PC-3 (cell line): ENCODE results near the gene ZSWIM8. TPM values are rescaled to one million over a fixed set of nuclear protein-coding genes. Genes with fewer than 3 reads are reported as not detected.

Source experiments
- ATAC-seq: fragments of 200-7000 bp; cut with Tn5 transposase; 2 replicates; pipeline ENCODE4 v1.9.1; 2020; ENCODE audit warnings: mild to moderate bottlenecking, moderate library complexity
- BruUV-seq: library from RNA; stranded (reverse); fragments of 400-500 nt; replicated peaks from 2 replicates; lab custom pipeline; 2021; lab: Mats Ljungman, UMichigan
- CTCF ChIA-PET: fragments of 300-600 bp; sonication (Branson Sonifier 250); formaldehyde crosslinking; loops from one replicate; lab custom pipeline; 2022; ENCODE audit warnings: antibody characterized with exemption; lab: Charles Lee
- POLR2A ChIA-PET: fragments of 300-600 bp; sonication (Branson Sonifier 250); formaldehyde crosslinking; loops from one replicate; lab custom pipeline; 2022; ENCODE audit warnings: antibody characterized with exemption; ENCODE audit not compliant: unreplicated experiment; lab: Charles Lee
- DNase-seq: peaks from one replicate; pipeline ENCODE4 v3.0.0-alpha.2; 2015
- H2AFZ ChIP-seq: fragments of 300-600 bp; sonication (generic); 2 replicates; pipeline ENCODE4 v1.6.0; 2016; ENCODE audit warnings: antibody characterized with exemption, low read length
- H3F3A ChIP-seq: fragments of 300-600 bp; sonication (generic); one replicate; pipeline ENCODE4 v1.6.0; 2017; ENCODE audit warnings: antibody characterized with exemption, low read length, control low read depth, mild to moderate bottlenecking; ENCODE audit not compliant: unreplicated experiment
- H3K27ac ChIP-seq: fragments of 300-600 bp; sonication (generic); 2 replicates; pipeline ENCODE4 v1.5.1; 2016; ENCODE audit warnings: mild to moderate bottlenecking, low read length
- H3K27me3 ChIP-seq: fragments of 300-600 bp; sonication (generic); 2 replicates; pipeline ENCODE4 v1.6.1; 2016; ENCODE audit warnings: low read length, mixed read lengths
- H3K36me3 ChIP-seq: fragments of 300-600 bp; sonication (generic); 2 replicates; pipeline ENCODE4 v1.6.1; 2016; ENCODE audit warnings: low read depth, mixed run types, low read length, mixed read lengths
- H3K4me1 ChIP-seq: fragments of 300-600 bp; sonication (generic); 2 replicates; pipeline ENCODE4 v1.5.1; 2016; ENCODE audit warnings: low read length; ENCODE audit not compliant: insufficient read depth
- H3K4me2 ChIP-seq: fragments of 300-600 bp; sonication (generic); 2 replicates; pipeline ENCODE4 v1.6.0; 2016; ENCODE audit warnings: low read length
- H3K4me3 ChIP-seq: fragments of 300-600 bp; sonication (generic); 2 replicates; pipeline ENCODE4 v1.5.1; 2016; ENCODE audit warnings: mild to moderate bottlenecking, low read length, mixed read lengths
- H3K79me2 ChIP-seq: fragments of 300-600 bp; sonication (generic); 2 replicates; pipeline ENCODE4 v1.6.1; 2017; ENCODE audit warnings: low read length, mixed read lengths
- H3K9ac ChIP-seq: fragments of 300-600 bp; sonication (generic); 2 replicates; pipeline ENCODE4 v1.6.0; 2016; ENCODE audit warnings: mild to moderate bottlenecking, low read length
- H3K9me2 ChIP-seq: fragments of 300-600 bp; sonication (generic); replicated peaks from 2 replicates; pipeline ENCODE4 v1.6.1; 2016; ENCODE audit warnings: mixed run types, low read length, mixed read lengths
- H3K9me3 ChIP-seq: fragments of 300-600 bp; sonication (generic); 2 replicates; pipeline ENCODE4 v1.6.1; 2016; ENCODE audit warnings: low read length, mixed read lengths
- H4K20me1 ChIP-seq: fragments of 300-600 bp; sonication (generic); 2 replicates; pipeline ENCODE4 v1.6.1; 2016; ENCODE audit warnings: low read length, mixed read lengths
- CTCF ChIP-seq: fragments of 300-600 bp; sonication (generic); conservative IDR thresholded peaks from 2 replicates; pipeline ENCODE4 v1.5.1; 2017; ENCODE audit warnings: antibody characterized with exemption, low read depth, mild to moderate bottlenecking, low read length
- EZH2 ChIP-seq: fragments of 300-600 bp; sonication (generic); IDR thresholded peaks from one replicate; pipeline ENCODE4 v1.6.1; 2017; ENCODE audit warnings: antibody characterized with exemption, mild to moderate bottlenecking, low read length; ENCODE audit not compliant: unreplicated experiment
- EZH2phosphoT487 ChIP-seq: fragments of 300-600 bp; sonication (generic); IDR thresholded peaks from 2 replicates; pipeline ENCODE4 v1.6.1; 2018; ENCODE audit warnings: mild to moderate bottlenecking, antibody characterized with exemption, low read length, borderline replicate concordance
- intact Hi-C: fragments of 100-400 bp; cut with micrococcal nuclease; formaldehyde crosslinking; loops from 2 replicates; pipeline ENCODE4 v1.9.0; 2023
- total RNA-seq: library from RNA; depleted of rRNA; stranded (reverse); fragments of >200 nt; gene quantifications from 2 replicates; pipeline ENCODE4 v1.2.3, GENCODE V29; 2014

Gene ZSWIM8
- total RNA-seq, 1 experiment from 2014 or later = 152 TPM

GRCh38 chr10:73788864-73789658, 3.7 kb downstream of the ZSWIM8 start:
- CTCF ChIA-PET = interaction anchor here (0.6 kb wide), 1 partner anchor 135 kb away, joined by 4 read pairs; no protein-coding TSS in a partner anchor
- peaks cover 44% of the 10 kb centered on the region for H3K36me3 ChIP-seq
- intact Hi-C loops = loop anchor here (5.0 kb wide), 1 partner anchor 137 kb away; no protein-coding TSS in a partner anchor

GRCh38 chr10:73789659-73790055, 4.3 kb downstream of the ZSWIM8 start:
- no TSS peak for BruUV-seq
- no peak for DNase-seq
- Histone ChIP-seq H3K4me1 (peaks cover 14% of the 10 kb centered on the region), H3K36me3 (peaks cover 50% of the 10 kb centered on the region), H3K79me2 (peaks cover 33% of the 10 kb centered on the region), H3K4me3 (no peak overlapping the region), H3K9me3 (no peaks in the 10 kb centered on the region), H3K27ac (no peak overlapping the region), H3K9me2 (no peaks in the 10 kb centered on the region), H3F3A (no peaks in the 10 kb centered on the region), H4K20me1 (0 out of 2 replicates have a peak, but pooled peaks cover 5% of the 10 kb centered on the region), H2AFZ (no peak overlapping the region), H3K27me3 (no peaks in the 10 kb centered on the region), H3K4me2 (no peak overlapping the region), H3K9ac (no peak overlapping the region)
- POLR2A ChIA-PET = no interaction called here
- TF ChIP-seq EZH2phosphoT487 (no peak), CTCF (no peak), EZH2 (no peak)
- ATAC-seq = no peak
- CTCF ChIA-PET = interaction anchor here (0.5 kb wide), 1 partner anchor 58 kb away, joined by 3 read pairs; no protein-coding TSS in a partner anchor
- intact Hi-C loops = loop anchor here (5.0 kb wide), 1 partner anchor 137 kb away; no protein-coding TSS in a partner anchor

More at GRCh38 chr10:73788864-73789658, 3.7 kb downstream of the ZSWIM8 start:
- H3K79me2 ChIP-seq = peaks cover 39% of the 10 kb centered on the region
- DNase-seq (no peak), ATAC-seq (no peak)
- no peaks in the 10 kb centered on the region for H3K9me2 ChIP-seq
- 0 out of 2 replicates have a peak, but pooled peaks cover 5% of the 10 kb centered on the region for H4K20me1 ChIP-seq
- no peaks in the 10 kb centered on the region for H3F3A ChIP-seq
- POLR2A ChIA-PET = no interaction called here
- H3K9ac ChIP-seq = no peak overlapping the region
- BruUV-seq = no TSS peak
- H3K4me2 ChIP-seq = no peak overlapping the region
- no peaks in the 10 kb centered on the region for H3K9me3 ChIP-seq
- no peak overlapping the region for H3K4me3 ChIP-seq
- no peak overlapping the region for H2AFZ ChIP-seq
- no peak overlapping the region for H3K27ac ChIP-seq
- TF ChIP-seq EZH2 = no peak
- no peak for TF ChIP-seq EZH2phosphoT487
- TF ChIP-seq CTCF = no peak
- H3K4me1 ChIP-seq = peaks cover 17% of the 10 kb centered on the region
- no peaks in the 10 kb centered on the region for H3K27me3 ChIP-seq
